ENCODE results near the gene MEF2A.

Gene MEF2A

GRCh38 chr15:99564221-99565048 is 1.3 kb upstream of the MEF2A start:
- peak; percentile 7 for DNase-seq

- no peak for DNase-seq
Measured at GRCh38 chr15:99565049-99565298, 810 bp upstream of the MEF2A start.

GRCh38 chr15:99566157-99566897 is 543 bp downstream of the MEF2A start:
- peak; percentile 17 for DNase-seq

GRCh38 chr15:99568625-99569352 is 3.0 kb downstream of the MEF2A start:
- peak; percentile 48 for DNase-seq

GRCh38 chr15:99571299-99571698 is 5.5 kb downstream of the MEF2A start:
- no peak for DNase-seq

- DNase-seq: no peak
Measured at GRCh38 chr15:99574048-99574447, 8.3 kb downstream of the MEF2A start.

GRCh38 chr15:99574502-99574901 is 8.7 kb downstream of the MEF2A start:
- no peak for DNase-seq

- no peak for DNase-seq
Measured at GRCh38 chr15:99578809-99579208, 13.0 kb downstream of the MEF2A start.

GRCh38 chr15:99580076-99580475 is 14.3 kb downstream of the MEF2A start:
- DNase-seq: peak; percentile 54

- DNase-seq: peak; percentile 34
Measured at GRCh38 chr15:99582508-99582960, 16.8 kb downstream of the MEF2A start.

GRCh38 chr15:99584081-99584600 is 18.4 kb downstream of the MEF2A start:
- DNase-seq: no peak

- DNase-seq: no peak
Measured at GRCh38 chr15:99586121-99586520, 20.3 kb downstream of the MEF2A start.

GRCh38 chr15:99589801-99590200 is 24.0 kb downstream of the MEF2A start:
- no peak for DNase-seq

- no peak for DNase-seq
Measured at GRCh38 chr15:99590913-99591646, 25.3 kb downstream of the MEF2A start.

- peak; percentile 69 for DNase-seq
Measured at GRCh38 chr15:99592145-99592791, 26.5 kb downstream of the MEF2A start.

- no peak for DNase-seq
Measured at GRCh38 chr15:99593070-99593469, 27.3 kb downstream of the MEF2A start.

- no peak for DNase-seq
Measured at GRCh38 chr15:99594916-99595315, 29.1 kb downstream of the MEF2A start.

- DNase-seq: no peak
Measured at GRCh38 chr15:99598296-99598695, 32.5 kb downstream of the MEF2A start.

GRCh38 chr15:99603828-99604227 is 38.0 kb downstream of the MEF2A start:
- DNase-seq: peak; percentile 32

GRCh38 chr15:99604865-99605264 is 39.1 kb downstream of the MEF2A start:
- DNase-seq: no peak

- DNase-seq: peak; percentile 8
Measured at GRCh38 chr15:99605490-99605931, 39.7 kb downstream of the MEF2A start.

- no peak for DNase-seq
Measured at GRCh38 chr15:99605990-99606389, 40.2 kb downstream of the MEF2A start.
